OCI-LY3 (cell line): ENCODE results near the gene SPP2.

Source experiments
- CTCF ChIP-seq: fragments of 200-600, 300-600 bp; sonication (generic); IDR thresholded peaks from 2 replicates; pipeline ENCODE4 v1.5.1; 2014; ENCODE audit warnings: antibody characterized with exemption, low read length, low read depth
- EZH2phosphoT487 ChIP-seq: fragments of 200-600 bp; shearing (Covaris generic); IDR thresholded peaks from 2 replicates; pipeline ENCODE4 v1.6.1; 2018; ENCODE audit warnings: antibody characterized with exemption, mixed run types, low read depth

- TF ChIP-seq CTCF, result no peak
- no peak for TF ChIP-seq EZH2phosphoT487
These were observed 30.2 kb upstream of the SPP2 start for GRCh38 chr2:234020332-234020731.
